HG03432 (cell line): Measurements from ENCODE around the gene ILDR2.

Experiments used
- ATAC-seq: cut with Tn5 transposase; IDR thresholded peaks from one replicate; pipeline ENCODE4 v1.9.1; 2021; ENCODE audit warnings: mild to moderate bottlenecking, moderate library complexity; ENCODE audit not compliant: unreplicated experiment

Gene ILDR2

DNA sequence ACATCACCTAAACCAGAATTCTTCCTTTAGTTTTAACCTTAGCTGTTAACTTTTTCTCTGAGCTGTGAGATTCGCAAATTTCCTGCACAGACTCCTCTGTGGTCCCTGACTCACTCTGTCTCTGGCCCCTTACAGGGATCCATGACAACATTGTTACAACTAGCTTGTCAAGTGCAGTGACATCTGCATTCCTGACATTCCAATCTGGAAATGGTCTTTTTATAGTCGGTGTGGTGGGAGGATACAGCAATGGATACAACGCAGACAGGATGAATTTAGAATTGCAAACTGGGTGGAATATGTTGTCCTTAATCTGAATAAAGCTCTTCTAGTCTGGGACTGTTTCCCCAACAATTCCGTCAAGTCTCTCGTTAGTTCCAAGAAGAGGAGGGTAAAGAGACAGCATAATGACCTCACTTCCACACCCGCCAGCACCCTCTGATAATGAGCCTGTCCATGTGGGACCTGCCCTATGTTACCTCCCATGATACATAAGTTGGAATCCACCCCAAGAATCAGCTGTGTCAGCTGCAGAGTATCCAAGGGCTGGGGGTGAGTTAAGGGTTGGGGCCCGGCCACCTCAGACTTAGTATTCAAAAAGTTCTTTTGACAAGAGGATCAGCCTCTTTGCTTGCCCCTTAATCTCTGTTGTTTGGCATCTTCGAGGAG is 49.4 kb downstream of the ILDR2 start:
- no peak for ATAC-seq

DNA sequence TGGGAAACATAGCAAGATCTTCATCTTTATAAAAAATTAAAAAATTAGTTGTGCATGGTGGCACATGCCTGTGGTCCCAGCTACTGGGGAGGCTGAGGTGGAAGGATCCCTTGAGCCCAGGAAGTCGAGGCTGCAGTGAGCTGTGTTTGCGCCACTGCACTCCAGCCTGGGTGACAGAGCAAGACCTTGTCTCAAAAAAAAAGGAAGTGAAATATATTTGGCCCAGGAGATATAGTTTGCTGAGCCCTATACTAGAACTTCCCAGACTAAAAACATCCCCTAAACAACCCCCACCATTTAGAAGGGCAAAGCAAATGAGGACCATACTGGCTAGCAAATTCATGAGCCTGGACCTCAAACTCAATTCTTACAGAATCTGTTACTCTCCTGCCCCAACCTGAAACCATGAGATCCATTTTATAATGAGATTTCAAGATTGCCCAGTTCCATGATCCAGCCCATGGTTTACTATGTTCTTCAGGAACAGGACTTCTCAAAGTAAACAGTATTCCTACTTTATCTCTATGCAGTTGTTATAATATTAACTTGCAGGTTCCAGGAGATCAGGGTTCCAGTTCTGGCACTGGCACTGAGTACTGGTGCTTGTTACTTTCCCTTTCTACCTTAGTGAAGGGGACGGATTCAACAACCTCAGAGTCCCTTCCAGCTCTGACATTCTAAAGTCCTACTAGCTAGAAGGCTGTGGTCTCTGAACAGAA is 50.4 kb downstream of the ILDR2 start:
- ATAC-seq, result peak; percentile 85

DNA sequence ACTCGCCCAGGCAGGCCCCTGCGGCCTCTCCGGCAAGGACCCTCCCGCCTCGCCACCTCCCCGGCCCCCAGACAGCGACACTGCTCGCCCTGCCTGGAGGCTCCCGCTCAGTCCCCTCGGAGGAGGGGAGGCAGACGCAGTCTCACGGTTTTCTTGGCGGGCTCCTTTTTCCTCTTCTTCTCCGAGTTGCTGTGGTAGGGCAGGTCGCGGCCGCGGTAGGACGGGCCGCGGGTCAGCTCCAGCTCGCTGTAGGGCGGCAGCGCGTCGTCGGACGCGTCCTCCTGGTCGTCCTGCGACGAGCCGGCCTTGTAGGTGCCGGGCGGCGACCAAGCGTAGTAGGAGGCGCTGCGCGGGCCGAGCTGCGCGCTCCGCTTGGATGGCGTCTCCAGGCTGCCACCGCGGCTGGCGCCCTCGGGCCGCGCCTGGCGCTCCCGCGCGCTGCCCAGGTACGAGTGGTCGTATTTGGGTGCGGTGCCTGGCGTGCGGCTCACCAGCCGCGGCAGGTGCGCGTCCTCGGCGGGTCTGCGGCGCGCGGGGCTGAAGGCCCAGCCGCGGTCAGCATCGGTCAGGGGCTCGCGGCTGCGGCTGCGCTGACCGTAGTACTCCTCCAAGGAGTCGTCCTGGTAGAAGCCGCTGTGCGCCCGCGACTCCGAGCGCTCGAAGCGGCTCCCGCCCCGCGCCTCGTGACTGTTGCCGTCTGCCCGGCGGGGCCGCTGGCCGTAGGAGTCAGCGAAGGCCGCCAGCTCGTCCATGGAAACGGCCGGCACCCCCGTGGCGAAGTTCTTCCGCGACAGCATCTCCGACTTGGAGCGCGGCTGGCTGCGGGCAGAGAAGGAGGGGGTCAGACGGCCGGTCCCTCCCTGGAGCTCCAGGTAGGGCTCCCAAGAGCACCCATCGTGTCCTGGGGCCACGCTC is 54.5 kb downstream of the ILDR2 start:
- ATAC-seq, result no peak

DNA sequence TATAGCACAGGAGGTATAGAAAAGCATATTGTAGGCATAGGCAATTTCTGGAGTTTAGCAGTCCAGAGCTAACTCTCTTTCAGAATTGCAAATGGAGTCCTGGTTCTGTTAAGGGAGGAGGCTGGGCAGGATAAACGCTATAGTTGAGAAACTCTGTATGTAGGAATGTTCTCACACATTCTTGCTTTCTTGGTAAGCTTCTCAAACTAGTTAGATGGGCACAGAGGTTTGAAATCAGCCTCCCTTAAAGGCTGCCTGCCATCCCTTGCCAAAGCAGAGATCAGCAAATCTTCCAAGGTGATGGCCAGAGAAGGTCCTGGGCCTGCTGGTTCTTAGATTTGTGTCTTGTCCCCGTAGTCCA is 56.4 kb downstream of the ILDR2 start:
- ATAC-seq, result no peak

DNA sequence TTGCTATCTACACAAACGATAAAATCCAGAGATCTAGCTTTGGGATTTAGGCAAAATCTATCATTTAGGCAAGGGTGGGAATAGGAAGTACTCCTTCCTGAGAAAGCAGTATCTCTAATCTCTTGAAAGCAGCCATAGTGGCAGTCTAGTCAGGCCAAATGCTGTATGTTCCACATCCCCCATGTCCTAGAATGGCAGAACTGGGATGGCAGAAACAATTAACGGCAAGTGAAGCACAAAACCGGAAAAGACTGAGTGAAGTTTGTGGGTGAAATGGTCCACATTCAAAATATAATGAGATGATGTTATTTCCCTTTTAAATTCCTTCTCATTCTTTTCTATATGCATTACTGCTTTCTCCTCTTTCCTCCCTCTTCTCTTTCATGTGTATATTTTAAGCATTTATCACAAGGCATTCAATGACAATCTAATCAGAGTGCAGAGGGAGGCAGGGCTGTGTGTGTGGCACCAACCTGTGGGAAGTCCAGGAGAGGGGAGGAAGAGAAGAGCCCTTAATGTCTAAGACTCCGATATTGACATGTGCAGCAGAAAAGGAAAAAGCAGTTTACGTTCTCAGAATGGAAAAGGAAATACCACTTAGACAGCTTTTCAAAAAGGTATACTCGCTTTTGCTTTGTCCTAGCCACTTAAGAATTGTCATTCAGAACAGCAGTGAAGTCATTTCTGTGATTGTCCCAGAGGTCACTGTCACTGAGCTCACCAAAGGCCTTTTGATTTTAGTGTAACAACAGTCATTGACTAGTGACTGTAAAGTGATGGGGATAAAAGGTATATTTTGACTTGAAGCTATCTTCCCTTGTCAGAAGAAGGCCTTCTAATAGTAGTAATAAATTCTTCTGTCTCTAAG is 57.0 kb downstream of the ILDR2 start:
- ATAC-seq, result no peak

DNA sequence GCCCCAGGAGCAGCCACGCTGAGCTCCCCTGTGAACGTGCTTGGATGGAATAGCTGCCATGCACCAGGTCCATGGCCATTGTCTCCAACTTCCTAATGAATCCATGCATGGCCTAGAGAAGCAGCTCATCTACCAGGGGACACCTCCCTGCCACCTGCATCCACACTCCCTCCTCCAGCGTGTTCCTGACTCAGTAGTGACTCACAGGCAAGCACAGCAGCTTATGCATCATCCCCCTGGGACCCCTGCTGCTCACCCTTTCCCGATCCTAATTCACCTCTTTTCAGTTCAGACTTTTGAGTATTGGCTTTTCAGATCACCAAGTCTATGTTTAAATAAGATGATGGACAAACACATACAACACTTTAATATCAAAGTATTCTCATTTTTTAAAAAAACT is 59.4 kb downstream of the ILDR2 start:
- ATAC-seq, result no peak

DNA sequence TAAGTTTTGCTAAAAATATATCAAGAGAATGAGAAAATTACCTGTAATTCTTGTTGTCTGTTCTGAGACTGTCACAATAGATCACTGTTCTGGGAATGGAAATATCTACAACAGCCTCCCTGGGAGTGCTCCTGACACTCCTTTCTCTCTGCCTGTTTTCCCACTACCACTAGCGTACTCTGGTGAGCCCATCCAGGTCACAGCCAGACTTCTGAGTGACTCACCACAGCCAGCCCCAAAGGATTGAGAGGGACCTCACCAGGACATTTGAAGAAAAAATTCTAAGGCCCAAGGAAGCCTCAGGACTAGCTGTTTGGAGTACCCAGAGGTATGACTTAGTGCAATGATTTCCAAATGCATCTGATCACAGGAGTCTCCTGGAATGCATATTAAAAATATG is 60.3 kb downstream of the ILDR2 start:
- no peak for ATAC-seq

DNA sequence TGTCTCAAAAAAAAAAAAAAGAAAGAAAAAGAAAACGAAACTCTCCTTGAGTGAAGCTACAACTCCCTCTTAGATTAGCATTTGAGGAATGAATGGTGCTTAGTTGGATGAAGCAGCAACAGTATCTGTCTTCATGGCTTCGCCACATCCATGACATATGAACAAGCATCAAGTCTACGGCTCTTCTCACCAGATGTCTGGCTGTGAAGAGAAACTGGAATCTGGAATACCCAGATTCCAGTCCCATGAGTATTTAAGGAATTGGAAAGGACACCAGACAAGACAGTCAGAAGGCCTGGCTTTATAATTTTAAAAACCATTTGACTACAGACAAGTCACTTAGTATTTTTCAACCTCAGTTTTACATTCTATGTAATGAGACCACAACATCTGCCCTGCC is 61.2 kb downstream of the ILDR2 start:
- ATAC-seq, result no peak

DNA sequence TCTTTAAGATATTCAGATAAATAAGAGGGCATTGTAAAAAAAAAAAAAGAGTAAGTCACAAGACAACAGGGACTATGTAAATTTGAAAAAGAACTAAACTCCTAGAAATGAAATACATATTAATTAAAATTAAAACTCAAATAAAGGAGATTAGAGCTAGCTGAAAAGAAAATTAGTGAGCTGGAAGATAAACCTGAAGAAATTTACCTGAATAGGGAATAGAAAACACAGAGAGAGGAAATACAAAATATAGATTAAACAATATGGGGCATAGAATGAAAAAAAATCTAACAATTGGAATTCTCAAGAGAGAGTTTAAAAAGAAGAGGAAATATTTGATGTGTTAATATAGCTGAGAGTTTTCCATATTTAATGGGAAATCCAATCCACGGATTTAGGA is 63.7 kb downstream of the ILDR2 start:
- no peak for ATAC-seq

DNA sequence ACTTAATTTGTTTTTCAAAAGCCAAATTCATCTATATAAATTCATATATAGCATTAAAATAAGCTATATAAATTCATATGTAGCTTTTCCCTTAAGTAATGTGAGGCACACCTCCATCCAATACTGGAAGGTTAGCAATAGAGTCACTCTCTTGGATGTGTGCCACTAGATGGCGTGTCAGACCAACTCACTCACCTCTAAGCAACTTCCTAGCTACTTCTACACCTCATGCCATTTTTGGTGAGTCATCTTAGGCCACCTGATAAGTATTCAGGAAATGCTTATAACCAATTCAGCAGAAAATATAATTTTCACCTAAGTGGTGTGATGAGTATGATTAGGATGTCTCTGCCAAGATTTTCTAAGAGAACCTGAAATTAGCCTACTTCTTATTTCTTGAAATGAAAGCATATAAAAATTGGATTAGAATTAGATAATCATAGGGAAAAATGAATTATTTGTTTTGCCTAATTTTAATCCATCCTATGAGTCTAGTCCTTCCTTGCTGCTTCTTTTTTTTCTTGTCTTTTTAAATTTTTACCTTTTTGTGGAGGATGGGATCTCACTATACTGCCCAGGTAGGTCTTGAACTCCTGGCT is 64.8 kb downstream of the ILDR2 start:
- peak; percentile 98 for ATAC-seq

DNA sequence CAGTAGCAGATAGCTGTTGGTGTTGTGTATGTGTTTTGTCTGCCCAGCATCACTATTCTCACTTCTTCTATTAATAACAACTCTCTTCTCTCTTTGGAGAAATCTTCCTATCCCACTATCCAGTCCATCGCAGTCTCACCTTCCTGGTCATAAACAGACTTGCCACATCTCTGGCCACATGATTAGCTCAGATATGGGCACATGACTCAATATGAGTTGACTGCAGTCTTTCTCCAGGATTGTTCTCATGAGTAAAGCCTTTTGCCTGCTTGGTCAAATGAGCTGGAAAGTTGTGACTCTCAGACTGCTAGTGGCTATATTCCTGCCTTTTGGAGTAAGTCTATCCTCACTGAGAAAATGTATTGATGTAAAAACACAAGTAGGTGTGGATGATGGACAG is 66.4 kb downstream of the ILDR2 start:
- ATAC-seq, result no peak

DNA sequence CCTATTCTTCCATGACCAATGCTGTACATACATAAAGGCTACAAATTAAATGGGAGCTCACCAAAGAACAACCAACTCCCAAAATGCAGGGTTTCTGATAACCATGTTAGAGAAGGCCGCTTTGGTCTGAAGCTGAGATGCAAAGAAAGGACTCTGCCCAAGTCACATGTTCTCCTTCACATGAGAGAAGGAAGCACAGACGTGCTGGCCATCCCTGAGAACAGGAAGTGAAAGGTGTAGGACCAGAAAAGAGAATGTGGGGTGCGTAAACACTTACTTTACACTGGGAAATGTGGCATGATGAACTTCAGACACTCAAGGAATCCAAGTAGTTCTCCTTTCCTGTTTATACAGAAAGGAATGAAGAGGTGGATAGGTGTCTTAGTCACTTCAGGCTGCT is 67.6 kb downstream of the ILDR2 start:
- ATAC-seq, result peak; percentile 37

DNA sequence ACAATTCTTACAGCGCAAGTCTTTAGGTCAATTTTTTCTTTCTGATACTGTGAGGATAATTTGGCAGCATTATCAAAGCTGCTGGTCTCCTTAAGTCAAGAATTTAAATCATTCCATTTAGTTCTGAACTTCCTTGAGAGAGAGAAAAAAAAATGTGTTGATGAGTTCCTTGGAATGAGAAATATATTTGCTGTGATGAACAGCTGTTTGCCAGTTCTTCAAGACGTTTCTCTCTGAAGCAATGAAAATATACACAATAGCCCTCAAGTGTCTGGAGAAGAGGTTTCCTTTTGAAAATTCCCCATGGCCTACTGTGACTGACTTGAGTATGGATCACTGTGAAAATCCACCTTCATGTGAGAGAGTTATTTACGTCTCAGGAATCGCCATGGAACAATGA is 68.3 kb downstream of the ILDR2 start:
- no peak for ATAC-seq

DNA sequence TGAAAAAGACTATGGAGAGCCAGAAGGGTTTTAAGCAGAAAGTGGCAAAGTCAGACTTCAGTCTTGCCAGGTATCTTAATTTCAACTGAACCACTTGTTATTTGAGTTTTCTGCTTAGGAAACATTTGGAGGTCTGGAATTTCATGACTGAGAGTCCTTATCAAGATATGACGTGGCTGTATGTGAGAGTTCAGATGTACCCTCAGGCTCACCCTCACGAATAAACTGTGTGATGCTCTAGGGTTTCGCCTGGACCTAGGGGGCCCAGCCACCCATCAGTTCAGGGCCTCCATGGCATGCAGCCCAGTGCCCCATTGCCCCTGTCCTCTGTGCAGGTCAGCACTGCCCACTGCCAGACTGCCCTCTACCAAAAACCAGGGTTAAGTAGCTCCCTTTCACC is 68.7 kb downstream of the ILDR2 start:
- no peak for ATAC-seq

DNA sequence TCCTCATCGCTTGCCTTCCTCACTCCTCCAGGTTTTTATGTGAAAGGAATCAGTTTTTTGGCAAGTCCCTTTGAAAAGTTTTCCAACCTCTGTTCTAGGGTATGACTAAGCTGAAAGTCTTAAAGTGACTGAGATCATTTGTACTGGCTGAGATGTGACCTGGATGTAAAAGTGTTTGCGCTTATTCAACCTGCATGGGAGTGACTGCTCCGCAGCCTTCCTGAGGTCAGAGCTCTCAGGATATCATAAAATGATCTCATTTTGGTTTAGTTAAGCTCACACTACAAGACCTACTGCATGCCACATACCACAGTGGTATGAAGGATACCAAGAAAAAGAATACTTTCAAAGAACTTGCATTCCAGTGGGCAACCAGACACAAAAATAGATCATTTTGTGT is 69.4 kb downstream of the ILDR2 start:
- no peak for ATAC-seq

DNA sequence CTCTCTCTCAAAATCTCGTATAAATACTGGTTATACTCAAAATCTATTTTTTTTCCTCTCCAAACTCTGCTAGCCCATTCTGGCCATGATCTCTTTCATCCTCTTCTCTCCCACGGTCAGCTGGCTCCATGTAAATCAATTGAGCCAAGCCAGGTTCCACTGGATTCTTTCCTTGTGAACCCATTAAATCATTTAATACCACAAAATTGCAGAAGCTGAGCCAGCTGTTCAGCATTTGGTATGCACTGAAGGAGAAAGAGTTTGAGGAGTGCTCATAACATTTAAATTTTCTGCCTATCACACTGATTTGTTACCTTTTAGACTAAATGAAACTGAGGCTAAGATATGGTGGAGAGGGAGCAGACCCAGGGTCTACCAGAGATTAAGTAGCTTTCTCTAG is 70.2 kb downstream of the ILDR2 start:
- ATAC-seq, result no peak

DNA sequence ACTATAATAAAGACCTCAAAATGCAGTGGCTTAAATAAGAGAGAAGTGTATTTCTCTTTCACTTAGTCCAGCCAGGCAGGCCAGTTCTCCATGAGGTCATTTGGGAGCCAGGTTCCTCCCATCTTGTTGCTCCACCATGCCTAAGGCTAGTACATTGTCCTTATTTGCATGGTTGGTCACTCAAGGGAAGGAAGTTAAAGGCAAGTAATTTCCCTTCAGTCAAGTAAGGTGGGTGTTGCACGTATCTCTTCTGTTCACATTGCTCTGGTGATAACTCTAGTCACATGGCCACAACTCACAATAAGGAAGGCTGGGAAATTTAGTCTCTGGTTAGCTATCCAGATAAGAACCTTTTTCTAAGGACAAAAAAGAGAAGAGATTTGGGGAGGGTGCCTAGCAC is 72.1 kb downstream of the ILDR2 start:
- no peak for ATAC-seq

DNA sequence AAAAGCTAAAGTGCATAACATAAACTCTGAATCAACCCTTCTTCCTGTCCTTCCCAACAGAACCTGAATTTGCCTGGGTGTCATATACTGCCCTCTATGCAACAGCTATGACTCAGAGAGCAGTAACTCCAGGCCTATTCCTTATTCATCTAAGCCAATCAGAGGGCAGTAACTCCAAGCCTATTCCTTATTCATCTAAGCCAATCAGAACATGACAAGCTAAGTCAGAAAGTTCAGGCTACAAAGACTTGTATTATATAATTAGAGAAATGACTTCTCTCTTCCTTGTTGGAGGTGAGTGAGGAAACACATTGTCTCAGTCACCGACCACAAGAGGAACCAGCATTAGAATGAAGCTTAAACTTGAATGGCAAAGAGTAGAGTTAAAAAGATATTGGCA is 73.1 kb downstream of the ILDR2 start:
- no peak for ATAC-seq

DNA sequence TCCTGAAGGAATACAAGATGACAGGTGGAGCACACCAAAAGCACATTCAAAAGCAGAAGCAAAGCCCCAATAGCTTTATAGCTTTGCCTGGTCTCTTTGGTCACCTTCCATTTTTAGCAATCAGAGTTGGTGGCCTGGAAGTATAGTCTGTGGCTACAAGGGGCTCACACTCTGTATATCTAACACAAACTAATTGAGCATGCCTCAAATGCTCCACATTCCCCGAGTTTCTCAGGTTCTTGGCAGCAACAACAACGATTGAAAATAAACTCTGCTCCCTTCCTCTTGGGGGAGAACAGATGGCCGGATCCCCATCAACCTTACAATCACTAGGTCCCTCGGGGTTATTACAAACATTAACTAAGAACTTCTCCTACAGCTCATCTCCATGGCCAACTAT is 74.4 kb downstream of the ILDR2 start:
- ATAC-seq, result no peak

DNA sequence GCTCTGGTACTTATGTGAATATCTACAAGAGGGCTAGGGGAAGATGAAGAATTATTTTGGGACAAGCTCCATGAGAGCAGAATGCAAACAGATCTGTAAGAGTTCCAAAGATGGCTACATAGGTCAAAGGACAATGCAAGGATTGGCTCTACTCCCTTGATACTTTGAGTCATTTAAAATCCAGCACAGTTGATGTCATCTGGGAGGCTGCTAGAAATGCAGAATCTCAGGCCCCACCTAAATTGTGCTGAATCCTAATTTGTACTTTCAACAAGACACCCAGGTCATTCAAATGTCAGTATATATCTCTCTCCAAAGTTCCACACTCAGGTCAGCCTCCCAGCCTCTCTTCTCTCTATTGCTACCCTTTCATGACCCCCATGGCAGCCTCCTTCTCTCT is 75.6 kb downstream of the ILDR2 start:
- ATAC-seq, result no peak

DNA sequence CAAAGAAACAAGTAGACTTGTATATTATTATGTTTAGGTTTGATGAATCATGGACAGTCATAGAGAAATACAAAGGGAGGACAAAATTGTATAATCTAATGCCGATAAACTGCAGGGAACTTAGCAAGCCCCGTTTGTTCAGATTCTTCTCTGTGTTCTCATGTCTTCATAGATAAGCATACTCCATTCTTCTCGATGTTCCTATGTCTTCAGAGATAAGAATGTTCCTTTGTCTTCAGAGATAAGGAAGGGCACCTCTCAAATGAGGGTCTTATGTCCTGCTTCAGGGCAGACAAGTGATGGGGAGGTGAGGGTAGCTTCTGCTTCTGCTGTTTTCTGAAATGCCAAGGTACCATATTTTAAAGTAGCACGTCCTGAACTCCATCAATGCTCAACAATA is 79.6 kb downstream of the ILDR2 start:
- ATAC-seq, result no peak
